PFSK-1 (cell line): ENCODE results near the gene FAM53A.

Source experiments
- FOXP2 ChIP-seq: optimal IDR thresholded peaks from 2 replicates; pipeline ENCODE3; 2011; ENCODE audit warnings: borderline replicate concordance, control low read depth, inconsistent platforms; ENCODE audit not compliant: insufficient read depth; ENCODE audit errors: extremely low read length, extremely low read depth
- POLR2AphosphoS5 ChIP-seq: IDR thresholded peaks from 2 replicates; pipeline ENCODE4 v1.6.1; 2012; ENCODE audit warnings: low read depth, mild to moderate bottlenecking, control low read depth, low read length, moderate library complexity
- TAF1 ChIP-seq: IDR thresholded peaks from 2 replicates; pipeline ENCODE4 v1.6.1; 2012; ENCODE audit warnings: low read length, control low read depth, borderline replicate concordance; ENCODE audit not compliant: insufficient read depth
- TF ChIP-seq, protein P1 (sequence below), 2 experiments: IDR thresholded peaks; 2 replicates each; pipeline versions ENCODE4 v1.6.1 to v1.8.0; 2011 to 2012; ENCODE audit warnings: low read depth in 2 of 2, low read length in 2 of 2, control low read depth in 1 of 2, inconsistent platforms in 1 of 2, mild to moderate bottlenecking in 1 of 2, moderate library complexity in 1 of 2; ENCODE audit not compliant: insufficient read depth in 1 of 2

DNA sequence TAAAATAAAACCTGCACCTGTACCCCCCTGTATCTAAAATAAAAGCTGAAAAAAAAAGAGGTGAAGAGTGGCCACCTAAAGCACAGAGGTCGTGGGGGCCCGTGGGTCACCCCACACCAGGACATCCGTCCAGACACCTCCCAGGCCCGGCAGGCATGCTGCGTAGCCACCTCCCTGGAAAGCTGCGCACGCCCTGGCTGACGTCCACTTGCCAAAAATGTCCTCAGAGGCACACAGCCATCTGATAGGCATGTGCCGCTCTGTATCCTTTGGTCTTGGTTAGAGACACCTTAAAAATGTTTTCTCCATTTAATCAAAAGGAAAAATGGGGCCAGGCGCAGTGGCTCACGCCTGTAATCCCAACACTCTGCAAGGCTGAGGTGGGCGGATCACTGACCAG is 17.7 kb downstream of the FAM53A start:
- TF ChIP-seq POLR2AphosphoS5 (no peak), TAF1 (no peak), FOXP2 (no peak)
- TF ChIP-seq, protein P1, sequence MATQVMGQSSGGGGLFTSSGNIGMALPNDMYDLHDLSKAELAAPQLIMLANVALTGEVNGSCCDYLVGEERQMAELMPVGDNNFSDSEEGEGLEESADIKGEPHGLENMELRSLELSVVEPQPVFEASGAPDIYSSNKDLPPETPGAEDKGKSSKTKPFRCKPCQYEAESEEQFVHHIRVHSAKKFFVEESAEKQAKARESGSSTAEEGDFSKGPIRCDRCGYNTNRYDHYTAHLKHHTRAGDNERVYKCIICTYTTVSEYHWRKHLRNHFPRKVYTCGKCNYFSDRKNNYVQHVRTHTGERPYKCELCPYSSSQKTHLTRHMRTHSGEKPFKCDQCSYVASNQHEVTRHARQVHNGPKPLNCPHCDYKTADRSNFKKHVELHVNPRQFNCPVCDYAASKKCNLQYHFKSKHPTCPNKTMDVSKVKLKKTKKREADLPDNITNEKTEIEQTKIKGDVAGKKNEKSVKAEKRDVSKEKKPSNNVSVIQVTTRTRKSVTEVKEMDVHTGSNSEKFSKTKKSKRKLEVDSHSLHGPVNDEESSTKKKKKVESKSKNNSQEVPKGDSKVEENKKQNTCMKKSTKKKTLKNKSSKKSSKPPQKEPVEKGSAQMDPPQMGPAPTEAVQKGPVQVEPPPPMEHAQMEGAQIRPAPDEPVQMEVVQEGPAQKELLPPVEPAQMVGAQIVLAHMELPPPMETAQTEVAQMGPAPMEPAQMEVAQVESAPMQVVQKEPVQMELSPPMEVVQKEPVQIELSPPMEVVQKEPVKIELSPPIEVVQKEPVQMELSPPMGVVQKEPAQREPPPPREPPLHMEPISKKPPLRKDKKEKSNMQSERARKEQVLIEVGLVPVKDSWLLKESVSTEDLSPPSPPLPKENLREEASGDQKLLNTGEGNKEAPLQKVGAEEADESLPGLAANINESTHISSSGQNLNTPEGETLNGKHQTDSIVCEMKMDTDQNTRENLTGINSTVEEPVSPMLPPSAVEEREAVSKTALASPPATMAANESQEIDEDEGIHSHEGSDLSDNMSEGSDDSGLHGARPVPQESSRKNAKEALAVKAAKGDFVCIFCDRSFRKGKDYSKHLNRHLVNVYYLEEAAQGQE (IDR thresholded peaks at IDR 0.05; ENCODE audit: insufficient read depth in 1 of 2, low read depth in 2 of 2, low read length in 2 of 2) = no peak
